K562 (cell line): ENCODE results near the gene CPEB1. TPM values are rescaled to one million over a fixed set of nuclear protein-coding genes. Genes with fewer than 3 reads are reported as not detected.

ENCODE experiments used
- ATAC-seq: fragments of 200-7000 bp; cut with Tn5 transposase; 3 replicates; pipeline ENCODE4 v1.9.1; 2020; ENCODE audit warnings: moderate library complexity
- BruUV-seq: library from RNA; stranded (reverse); fragments of 400-500 nt; replicated peaks from 2 replicates; lab custom pipeline; 2021; lab: Mats Ljungman, UMichigan
- CTCF ChIA-PET: fragments of 300-600 bp; formaldehyde crosslinking; extraction: SDS; loops from one replicate; lab custom pipeline; 2021; ENCODE audit warnings: low intra/inter-chr PET ratio; lab: Yijun Ruan, JAX
- POLR2A ChIA-PET: fragments of 300-600, 350-650 bp; sonication (Branson Sonifier 250); formaldehyde crosslinking; extraction: SDS; loops from one replicate; lab custom pipeline; 2021; ENCODE audit warnings: antibody characterized with exemption, inconsistent platforms; lab: Yijun Ruan, JAX
- DNase-seq, 4 experiments: peaks; one replicate each; pipeline versions ENCODE4 v3.0.0 to v3.0.0-alpha.2; 2011 to 2018; ENCODE audit warnings: low spot score in 3 of 4, mixed read lengths in 3 of 4; ENCODE audit errors: extremely low read depth in 1 of 4
- FAIRE-seq: peaks from 2 replicates; lab custom pipeline; 2011; peaks lifted over from hg19 to GRCh38; lab: Jason Lieb, UNC
- H2AFZ ChIP-seq: 2 replicates; pipeline ENCODE4 v1.6.0; 2011; ENCODE audit warnings: low read depth, low read length, control low read depth, inconsistent platforms
- H3K27ac ChIP-seq: fragments of 200-600 bp; 3 replicates; pipeline ENCODE4 v1.8.0; 2011; ENCODE audit warnings: low read depth, mild to moderate bottlenecking, control low read depth, inconsistent platforms, low read length, moderate library complexity, mixed read lengths; ENCODE audit errors: extremely low read depth
- H3K27me3 ChIP-seq, 2 experiments: fragments of 300-600 bp in 1 of 2; 2 replicates in 1 of 2; 3 replicates in 1 of 2; pipeline versions ENCODE4 v1.6.0 to v1.8.0; 2011; ENCODE audit warnings: inconsistent platforms in 2 of 2, low read length in 2 of 2, mild to moderate bottlenecking in 1 of 2, mixed read lengths in 1 of 2, moderate library complexity in 1 of 2; ENCODE audit not compliant: control insufficient read depth in 2 of 2, insufficient read depth in 2 of 2
- H3K36me3 ChIP-seq: fragments of 300-600 bp; 3 replicates; pipeline ENCODE4 v1.8.0; 2011; ENCODE audit warnings: mild to moderate bottlenecking, low read length, inconsistent platforms; ENCODE audit not compliant: control insufficient read depth, insufficient read depth
- H3K4me1 ChIP-seq, 2 experiments: fragments of 200-600 bp in 1 of 2; replicated peaks in 1 of 2; 2 replicates in 1 of 2; 3 replicates in 1 of 2; pipeline versions ENCODE4 v1.5.1 to v1.8.0; 2011; ENCODE audit warnings: inconsistent platforms in 2 of 2, low read length in 2 of 2, mild to moderate bottlenecking in 1 of 2, mixed read lengths in 1 of 2, moderate library complexity in 1 of 2; ENCODE audit not compliant: control insufficient read depth in 2 of 2, insufficient read depth in 2 of 2
- H3K4me2 ChIP-seq: 2 replicates; pipeline ENCODE4 v1.6.1; 2011; ENCODE audit warnings: low read length, control low read depth, inconsistent platforms, mixed read lengths; ENCODE audit not compliant: insufficient read depth
- H3K4me3 ChIP-seq: fragments of 200-600 bp; sonication (generic), shearing (Covaris generic); 2 replicates; pipeline ENCODE4 v1.5.1; 2016; ENCODE audit warnings: control low read depth, inconsistent platforms
- H3K79me2 ChIP-seq: fragments of 200-600 bp; 3 replicates; pipeline ENCODE4 v1.8.0; 2011; ENCODE audit warnings: low read length, inconsistent platforms; ENCODE audit not compliant: control insufficient read depth, insufficient read depth
- H3K9ac ChIP-seq, 2 experiments: 2 replicates each; pipeline versions ENCODE4 v1.6.0 to v1.6.1; 2011; ENCODE audit warnings: low read depth in 2 of 2, low read length in 2 of 2, control low read depth in 1 of 2, inconsistent platforms in 1 of 2, mild to moderate bottlenecking in 1 of 2, mixed read lengths in 1 of 2; ENCODE audit not compliant: insufficient read depth in 1 of 2
- H3K9me1 ChIP-seq: one replicate; pipeline ENCODE4 v1.6.0; 2011; ENCODE audit warnings: inconsistent platforms, mild to moderate bottlenecking, low read length, moderate library complexity; ENCODE audit not compliant: control insufficient read depth, insufficient read depth
- H3K9me3 ChIP-seq: replicated peaks from 2 replicates; pipeline ENCODE4 v1.5.1; 2011; ENCODE audit warnings: low read depth, low read length, inconsistent platforms; ENCODE audit not compliant: control insufficient read depth, insufficient read depth
- H4K20me1 ChIP-seq: replicated peaks from 2 replicates; pipeline ENCODE4 v1.6.1; 2011; ENCODE audit warnings: low read length, inconsistent platforms, mixed read lengths; ENCODE audit not compliant: control insufficient read depth, insufficient read depth
- ARID4B ChIP-seq: sonication (generic); formaldehyde crosslinking; IDR thresholded peaks from 2 replicates; pipeline ENCODE4 v1.8.0; 2022; ENCODE audit warnings: mild to moderate bottlenecking, missing genetic modification reagents
- BRD4 ChIP-seq: fragments of 200-600 bp; sonication (generic); IDR thresholded peaks from 2 replicates; pipeline ENCODE4 v1.6.1; 2017; ENCODE audit warnings: inconsistent platforms
- CEBPB ChIP-seq: fragments of 450-650 bp; IDR thresholded peaks from 2 replicates; pipeline ENCODE4 v1.6.1; 2016; ENCODE audit warnings: missing genetic modification characterization, missing compliant biosample characterization
- HDAC1 ChIP-seq, 2 experiments: fragments of 450-650 bp; IDR thresholded peaks; 2 replicates each; pipeline ENCODE4 v1.6.1; 2016 to 2017; ENCODE audit warnings: inconsistent platforms in 1 of 2, mild to moderate bottlenecking in 1 of 2, moderate library complexity in 1 of 2
- HDGF ChIP-seq: fragments of 450-650 bp; IDR thresholded peaks from 2 replicates; pipeline ENCODE4 v1.6.1; 2016
- MLLT1 ChIP-seq, 2 experiments: fragments of 450-650 bp; IDR thresholded peaks; 2 replicates each; pipeline ENCODE4 v1.6.1; 2016
- MNT ChIP-seq, 2 experiments: fragments of 450-650 bp; conservative IDR thresholded peaks; 2 replicates each; pipeline ENCODE4 v1.6.1; 2017; ENCODE audit warnings: mild to moderate bottlenecking in 2 of 2, moderate library complexity in 2 of 2
- NR2F6 ChIP-seq: fragments of 450-650 bp; formaldehyde crosslinking; IDR thresholded peaks from 2 replicates; pipeline ENCODE4 v1.4.0; 2020; ENCODE audit warnings: mild to moderate bottlenecking
- POLR2AphosphoS5 ChIP-seq: IDR thresholded peaks from 2 replicates; pipeline ENCODE4 v1.6.1; 2011; ENCODE audit warnings: mild to moderate bottlenecking, low read depth, low read length, moderate library complexity; ENCODE audit not compliant: control insufficient read depth, insufficient read depth
- RBM34 ChIP-seq: fragments of 200-400 bp; formaldehyde crosslinking; IDR thresholded peaks from 2 replicates; pipeline ENCODE4 v1.6.1; 2018; ENCODE audit warnings: low read length, borderline replicate concordance; ENCODE audit not compliant: insufficient read depth
- SMARCA4 ChIP-seq: fragments of 450-650 bp; IDR thresholded peaks from 2 replicates; pipeline ENCODE4 v1.6.1; 2016
- SMARCE1 ChIP-seq: fragments of 450-650 bp; IDR thresholded peaks from 2 replicates; pipeline ENCODE4 v1.7.1; 2016; ENCODE audit warnings: mild to moderate bottlenecking
- SOX6 ChIP-seq: fragments of 450-650 bp; IDR thresholded peaks from 2 replicates; pipeline ENCODE4 v1.6.1; 2014; ENCODE audit warnings: mild to moderate bottlenecking
- ZNF124 ChIP-seq: sonication (generic); formaldehyde crosslinking; IDR thresholded peaks from 2 replicates; pipeline ENCODE4 v1.8.1; 2022; ENCODE audit warnings: missing genetic modification reagents
- ZNF384 ChIP-seq: IDR thresholded peaks from 2 replicates; pipeline ENCODE4 v1.6.1; 2012; ENCODE audit warnings: low read depth, low read length, improper control_type of control experiment
- WGBS: fragments of 100-300 bp; shearing (Covaris generic); methylation state at CpG from one replicate; pipeline ENCODE4 v1.1.6; 2016; ENCODE audit warnings: low coverage, mixed read lengths; ENCODE audit not compliant: insufficient coverage; ENCODE audit errors: missing lambda C conversion rate; 5-methylcytosine and 5-hydroxymethylcytosine counted together
- in situ Hi-C: fragments of 300-500 bp; cut with MboI; formaldehyde crosslinking; loops from 4 replicates; pipeline ENCODE4 v1.15.0; 2018; ENCODE audit warnings: inconsistent platforms, mixed read lengths
- intact Hi-C: fragments of 100-400 bp; cut with micrococcal nuclease; formaldehyde crosslinking; loops from 2 replicates; pipeline ENCODE4 v1.14.2; 2022
- polyA plus RNA-seq, 8 experiments: library from polyadenylated mRNA; depleted of rRNA in 4 of 8; stranded (reverse) in 5 of 8; unstranded in 3 of 8; fragments of >200 nt; fragmentation: Nextera tagmentation in 2 of 8; fragmentation: Illumina TruSeq in 1 of 8; extraction: Ambion mirVana in 2 of 8; extraction: Trizol in 1 of 8; gene quantifications; 2 replicates each; pipeline versions ENCODE4 v1.2.1 to v1.2.3, GENCODE V29; 2011 to 2014; ENCODE audit warnings: inconsistent platforms in 1 of 8, missing spikeins in 1 of 8
- total RNA-seq, 7 experiments: library from RNA; depleted of rRNA in 6 of 7; stranded (reverse); fragments of >200 nt in 6 of 7; fragmentation: Illumina TruSeq in 2 of 7; extraction: Trizol in 2 of 7; gene quantifications; 2 replicates each; pipeline versions ENCODE4 v1.2.1 to v1.2.3, GENCODE V29; 2011 to 2021; ENCODE audit warnings: low replicate concordance in 1 of 7

Gene CPEB1
- total and polyA plus RNA-seq, 9 of the 15 experiments (the other 6 are each of a cell fraction or from before 2014, with no cell fraction given), result 2.2 to 13.4 (median 9.7) TPM

GRCh38 chr15:82538961-82539690 is 108.0 kb downstream of the CPEB1 start:
- DNase-seq, result peak; percentile 29 to 69 (median 48)
- peaks cover 69% of the 10 kb centered on the region for H3K36me3 ChIP-seq
- no peaks in the 10 kb centered on the region for H3K27me3 ChIP-seq
- peaks cover 53% of the 10 kb centered on the region for H3K79me2 ChIP-seq
- peak overlapping the region; percentile 95 to 99 for H3K9ac ChIP-seq
- H3K4me2 ChIP-seq, result peak overlapping the region; percentile 96
- H3K9me1 ChIP-seq, result peaks cover 5% of the 10 kb centered on the region
- TSS peak; percentile 42 for BruUV-seq
- intact Hi-C loops (loop anchor here (2.0 kb wide), 1 partner anchor 462 kb away; no protein-coding TSS in a partner anchor), in situ Hi-C loops (no loop called here)
- H2AFZ ChIP-seq, result no peak overlapping the region
- no peak for ATAC-seq
- peaks cover 42% of the 10 kb centered on the region for H4K20me1 ChIP-seq
- no peak for FAIRE-seq
- ChIA-PET CTCF (no interaction called here), POLR2A (interaction anchor here (0.6 to 8.9 kb wide), 18 partner anchors 8 to 509 kb away, joined by 3 to 95 read pairs (median 5); no protein-coding TSS in a partner anchor)
- no peaks in the 10 kb centered on the region for H3K9me3 ChIP-seq
- peak overlapping the region; percentile 95 for H3K4me3 ChIP-seq
- peaks cover 7 to 17% of the 10 kb centered on the region in 2 experiments; a peak in 4 of 5 replicates for H3K4me1 ChIP-seq
- WGBS, result 2% methylated on average over 25 of the region's 28 CpGs
- peak overlapping the region; percentile 93 for H3K27ac ChIP-seq
- 0 out of 2 replicates have a peak, but pooled peaks have one; percentile 23 for TF ChIP-seq ARID4B (CRISPR knock-in tag)
- peak; percentile 52 for TF ChIP-seq CEBPB (tag)
- no peak for TF ChIP-seq NR2F6
- TF ChIP-seq HDAC1 (IDR thresholded peaks at IDR 0.05), result 0 out of 4 replicates have a peak, but pooled peaks of 1 of the 2 experiments have one; percentile 6
- TF ChIP-seq SMARCA4, result no peak
- TF ChIP-seq MNT (conservative IDR thresholded peaks at IDR 0.05), result peak in 1 of 2 experiments; percentile 39; a peak in 2 of 4 replicates
- TF ChIP-seq ZNF384, result no peak
- TF ChIP-seq MLLT1 (IDR thresholded peaks at IDR 0.05), result peak; percentile 17 to 69; a peak in 1 of 4 replicates
- TF ChIP-seq RBM34, result no peak
- 0 out of 2 replicates have a peak, but pooled peaks have one; percentile 24 for TF ChIP-seq POLR2AphosphoS5
- TF ChIP-seq ZNF124 (CRISPR knock-in tag), result no peak
- TF ChIP-seq BRD4, result no peak
- no peak for TF ChIP-seq SOX6
- peak; percentile 12; the same call in 1 of the 2 replicates for TF ChIP-seq SMARCE1
- TF ChIP-seq HDGF, result 0 out of 2 replicates have a peak, but pooled peaks have one; percentile 29
